Measurements from ENCODE around the gene ATP6V0D1.
"Not testable (repeated sequence)": the region's sequence is repeated elsewhere in the genome, so short reads cannot be mapped to it uniquely, and the experiment has no call there.

Gene ATP6V0D1

DNA sequence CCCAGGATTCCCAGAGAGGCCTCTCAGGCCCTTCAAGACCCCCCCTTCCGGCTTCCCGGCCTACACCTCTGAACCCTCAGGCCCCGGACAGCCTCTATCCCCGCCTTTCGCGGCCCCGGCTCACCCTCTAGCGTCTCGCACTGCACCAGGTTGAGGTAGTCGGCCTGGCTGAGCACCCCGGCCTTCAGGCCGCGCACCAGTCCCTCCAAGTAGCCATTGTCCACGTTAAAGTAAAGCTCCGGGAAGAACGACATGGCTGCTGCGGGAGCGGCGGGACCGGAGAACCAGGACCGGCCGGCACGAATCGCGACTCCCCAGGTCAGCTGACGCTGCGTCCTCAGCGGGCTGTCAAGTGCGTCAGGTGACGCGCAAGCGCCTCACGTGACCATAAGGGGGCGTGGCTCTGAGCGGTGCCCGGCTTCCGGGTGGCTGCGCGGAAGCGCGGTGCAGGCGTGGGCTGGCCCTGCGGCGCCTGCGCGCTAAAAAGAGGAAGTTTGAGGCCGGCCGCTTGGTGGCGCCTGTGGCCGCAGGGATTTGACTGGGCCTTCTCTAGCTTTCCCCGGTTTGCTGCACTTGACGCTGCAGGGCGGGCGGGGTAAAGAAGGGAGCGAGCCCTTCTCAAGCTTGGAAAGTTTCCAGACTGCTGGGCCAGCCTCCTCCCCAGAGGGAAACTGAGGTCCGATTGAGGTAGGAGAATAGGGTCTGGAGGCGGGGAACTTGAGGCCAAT, at the start of gene ATP6V0D1:
TSS of gene ATP6V0D1 (minus strand) at position 325 of the 728 bp plus-strand sequence. CDS start at position 254, 71 bp downstream.
- DNase-seq (ENCODE audit: low read depth in 3 of 3): peak; percentile 96 to 99 (median 99)

DNA sequence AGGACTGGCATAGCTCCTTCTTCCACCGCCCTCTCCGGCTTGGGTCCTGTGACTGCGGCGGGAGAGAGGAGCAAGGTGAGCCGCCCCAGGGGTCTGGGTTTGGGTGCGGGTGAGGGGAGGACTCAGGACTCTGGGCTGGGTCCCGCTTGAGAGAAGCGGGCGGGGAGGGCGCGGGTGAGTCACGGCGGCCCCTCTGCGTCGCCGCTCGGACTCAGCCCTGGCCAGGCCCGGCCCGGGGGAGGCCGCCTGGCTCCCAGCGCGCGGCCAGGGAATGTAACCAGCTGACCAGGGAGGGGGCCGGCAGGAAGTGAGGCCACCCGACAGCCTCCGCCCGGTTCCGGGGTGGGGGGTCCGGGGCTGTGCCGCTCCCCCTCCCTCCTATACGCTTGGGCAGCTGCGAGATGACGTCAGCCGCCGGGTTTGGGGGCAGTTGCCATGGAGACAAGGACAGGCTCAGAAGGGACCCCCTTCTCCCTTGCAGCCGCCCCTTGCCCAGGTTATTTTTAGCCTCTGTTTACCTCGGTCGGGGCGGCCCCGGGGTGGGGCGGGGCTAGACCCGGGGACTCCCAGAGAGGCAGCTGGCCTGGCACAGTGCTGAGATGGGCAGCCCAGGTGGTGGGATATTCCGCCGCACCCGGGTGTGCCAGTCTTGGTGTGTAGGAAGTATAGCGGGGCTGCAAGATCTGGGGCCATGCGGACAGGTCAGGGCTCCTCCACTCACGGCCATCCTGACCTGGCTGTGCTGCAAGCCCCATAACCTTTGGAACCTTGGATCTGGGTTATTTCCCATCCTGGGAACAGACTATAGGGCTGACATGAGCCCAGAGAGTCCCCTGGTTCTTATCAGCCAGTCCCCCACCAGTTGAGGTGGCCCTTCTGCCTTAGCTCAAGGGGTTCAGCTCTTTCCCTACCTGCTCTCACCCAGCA, 49.3 kb upstream of the ATP6V0D1 start:
- DNase-seq (ENCODE audit: low read depth in 3 of 3): no peak

DNA sequence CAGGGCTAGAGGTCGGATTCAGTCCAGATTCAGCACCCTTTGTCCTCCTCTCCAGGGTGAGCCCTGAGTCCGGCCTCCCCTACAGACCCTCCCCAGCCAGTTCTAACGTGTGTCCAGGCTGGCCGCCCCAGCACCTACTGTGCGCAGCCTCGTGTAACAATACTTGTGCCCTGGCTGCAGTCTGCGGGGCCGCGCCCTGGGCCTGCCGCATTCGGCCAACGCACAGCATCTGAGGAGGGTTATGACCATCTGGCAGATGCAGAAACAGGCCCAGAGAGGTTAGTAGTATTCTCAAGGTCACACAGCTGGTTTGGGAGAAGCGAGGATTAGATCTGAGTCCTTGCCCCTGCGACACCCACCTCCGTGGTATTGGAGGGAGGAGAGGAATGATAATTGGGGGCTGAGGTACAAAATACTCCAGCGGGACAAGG, 48.6 kb upstream of the ATP6V0D1 start:
- no peak for DNase-seq (ENCODE audit: low read depth in 3 of 3)

DNA sequence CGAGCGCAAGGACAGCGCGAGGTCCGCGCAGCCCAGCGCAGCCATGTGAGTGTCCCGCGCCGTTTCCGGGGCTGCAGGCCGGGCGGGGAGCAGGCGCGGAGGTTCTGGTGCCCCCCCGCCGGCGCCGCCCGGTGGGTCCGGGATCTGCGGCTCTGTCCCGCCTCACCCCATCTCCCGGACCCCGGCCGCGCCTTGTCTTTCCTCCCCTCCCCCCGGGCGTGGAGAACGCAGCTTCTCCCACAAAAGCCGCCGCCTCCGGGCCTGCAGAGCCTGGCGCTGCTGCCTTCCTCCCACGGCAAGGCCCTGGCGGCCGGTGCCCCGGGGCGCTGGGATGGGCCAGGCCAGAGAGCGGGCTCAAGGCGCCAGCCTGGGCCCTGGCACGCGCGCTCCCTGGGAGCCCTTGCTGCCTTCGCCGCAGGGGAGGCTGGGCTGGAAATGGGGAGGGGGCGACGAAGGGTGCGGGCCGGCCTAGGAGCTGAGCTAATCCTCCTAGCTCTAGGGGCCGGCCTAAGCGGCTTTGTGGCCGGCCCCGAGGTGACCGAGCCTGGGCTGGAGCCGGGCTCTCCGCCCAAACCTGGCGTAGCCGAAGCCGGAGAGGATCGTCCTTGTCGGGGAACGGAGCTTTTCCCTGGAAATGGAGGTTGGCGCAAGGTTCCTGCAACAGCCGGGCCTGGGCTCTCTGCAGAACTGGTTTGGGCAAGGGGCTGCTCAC, 48.1 kb upstream of the ATP6V0D1 start:
- no peak for DNase-seq (ENCODE audit: low read depth in 3 of 3)

DNA sequence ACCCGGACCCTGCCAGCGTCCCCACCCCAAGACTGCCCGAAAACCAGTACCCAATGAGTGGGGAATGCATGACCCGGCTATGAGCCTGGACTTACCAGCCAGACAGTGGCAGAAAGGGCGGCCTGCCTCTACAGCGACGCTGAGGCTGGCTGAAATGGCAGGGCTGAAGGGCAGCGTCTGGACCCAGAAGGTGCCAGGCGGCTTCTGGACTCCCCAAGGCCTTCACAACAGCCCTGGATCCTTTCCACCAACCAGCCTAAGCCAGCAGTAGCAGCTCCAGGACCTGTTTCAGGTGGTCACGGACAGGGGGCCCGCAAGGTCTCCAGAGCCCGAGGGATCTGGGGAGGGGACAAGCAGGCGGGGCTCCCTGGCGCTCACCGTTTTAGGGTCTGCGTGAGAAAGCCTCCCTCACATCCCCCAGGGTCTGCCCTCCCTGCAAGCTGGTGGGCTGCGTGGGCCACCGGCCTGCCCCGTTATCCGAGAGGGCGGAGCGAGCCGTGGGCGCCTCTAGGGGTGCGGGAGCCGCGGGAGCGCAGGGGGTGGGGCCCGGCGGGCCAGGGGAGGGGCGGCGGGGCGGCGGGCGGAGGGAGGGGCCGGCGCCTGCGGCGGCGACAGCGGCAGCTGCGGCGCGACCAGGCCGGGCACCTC, 47.4 kb upstream of the ATP6V0D1 start, which contains the start of gene RIPOR1:
TSS of gene RIPOR1 (plus strand) at position 608 of the 648 bp plus-strand sequence. CDS start 9,618 bp downstream, outside the sequence.
- no peak for DNase-seq (ENCODE audit: low read depth in 3 of 3)

DNA sequence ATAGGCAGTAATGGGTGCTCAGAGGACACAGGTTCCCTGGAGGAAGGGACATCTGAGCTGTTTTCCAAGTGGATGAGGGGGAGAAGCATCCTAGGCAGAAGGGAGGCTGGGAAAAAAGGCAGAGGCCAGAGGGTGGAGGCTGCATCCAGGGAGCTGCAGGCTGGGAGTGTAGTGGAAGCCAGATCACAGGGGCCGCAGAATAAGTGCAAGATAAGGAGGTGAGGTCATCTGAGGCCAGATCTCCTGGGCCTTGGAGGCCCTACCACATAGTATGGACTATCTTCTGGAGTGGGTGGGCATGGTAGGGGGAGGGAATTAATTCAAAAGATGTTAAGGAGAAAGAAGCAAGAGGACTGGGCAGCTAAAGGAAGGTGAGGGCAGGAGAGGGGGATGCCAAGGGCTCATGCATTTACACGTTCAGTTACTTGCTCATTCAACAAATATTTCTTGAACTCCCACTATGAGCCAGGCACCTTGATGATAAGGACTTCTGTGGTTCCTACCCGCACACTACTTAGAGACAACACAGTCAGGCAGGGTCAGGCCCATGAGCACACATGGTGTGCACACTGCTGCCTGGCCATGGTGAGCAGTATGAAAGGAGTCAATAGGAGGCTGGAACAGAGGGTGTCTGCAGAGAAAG, 45.3 kb upstream of the ATP6V0D1 start:
- no peak for DNase-seq (ENCODE audit: low read depth in 3 of 3)

DNA sequence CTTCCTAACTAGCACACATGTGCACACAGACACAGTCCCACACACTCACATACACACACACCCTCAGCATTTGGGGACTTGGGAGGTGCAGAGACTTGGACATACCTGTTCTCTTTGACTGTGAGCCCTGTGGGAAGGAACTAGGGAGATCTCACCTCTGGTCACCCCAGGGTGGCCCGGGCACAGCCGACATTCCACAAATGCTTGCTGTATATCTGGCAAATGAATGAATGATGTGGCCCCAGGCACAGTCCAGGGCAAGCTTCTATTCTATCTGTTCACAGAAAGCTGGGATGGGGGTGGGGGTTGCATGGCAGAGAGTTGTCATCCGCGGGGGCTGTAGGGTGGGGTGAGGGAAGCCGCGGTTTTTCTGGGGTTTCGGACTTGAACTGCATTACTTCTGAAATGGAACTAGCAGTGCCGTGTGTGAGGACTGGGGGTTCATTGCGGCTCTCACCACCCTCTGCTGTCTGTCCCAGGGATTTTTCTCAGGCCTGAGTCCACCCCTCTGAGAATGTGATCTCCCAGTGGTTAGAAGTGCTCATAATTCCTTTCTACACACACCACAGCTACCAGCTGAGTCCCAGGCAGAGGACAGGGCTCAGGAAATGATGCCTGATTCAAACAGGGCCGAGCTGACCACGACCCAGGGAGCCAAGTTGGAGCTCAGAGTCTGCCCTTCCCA, 44.4 kb upstream of the ATP6V0D1 start:
- no peak for DNase-seq (ENCODE audit: low read depth in 3 of 3)

DNA sequence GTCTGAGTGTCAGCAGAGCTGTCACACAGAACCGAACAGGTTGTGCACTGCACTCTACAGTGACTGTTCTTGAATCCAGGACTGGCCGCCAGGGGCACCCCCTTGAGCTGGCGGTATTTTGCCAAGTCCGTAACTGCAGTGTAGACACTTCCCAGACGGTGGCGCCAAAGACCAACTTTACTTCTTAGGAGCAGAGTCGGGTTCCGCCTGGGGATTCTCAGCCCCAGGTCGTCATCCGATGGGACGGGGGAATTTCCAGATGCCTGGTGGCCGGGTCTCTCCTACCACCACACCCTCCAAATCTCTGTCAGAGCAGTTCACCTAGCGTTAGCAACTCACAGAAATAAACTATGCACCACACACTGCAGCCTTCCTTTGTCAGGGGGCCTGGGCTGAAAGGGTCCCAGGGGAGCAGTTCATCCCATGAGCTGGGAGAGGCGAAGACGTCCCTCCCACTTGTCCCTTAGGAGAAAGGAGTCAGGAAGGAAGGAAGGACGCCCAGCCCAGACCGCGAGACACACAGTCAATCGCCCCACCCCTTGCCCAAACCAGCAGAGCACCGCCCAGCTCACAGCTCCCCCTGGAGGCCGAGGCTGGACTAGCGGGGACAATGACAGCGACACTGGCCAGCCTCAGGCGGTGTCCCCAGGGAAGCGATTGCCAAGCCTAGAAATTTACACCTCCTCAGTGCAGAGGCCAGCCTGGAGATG, 40.3 kb upstream of the ATP6V0D1 start:
- DNase-seq (ENCODE audit: low read depth in 3 of 3): peak; percentile 95 to 98 (median 97)

DNA sequence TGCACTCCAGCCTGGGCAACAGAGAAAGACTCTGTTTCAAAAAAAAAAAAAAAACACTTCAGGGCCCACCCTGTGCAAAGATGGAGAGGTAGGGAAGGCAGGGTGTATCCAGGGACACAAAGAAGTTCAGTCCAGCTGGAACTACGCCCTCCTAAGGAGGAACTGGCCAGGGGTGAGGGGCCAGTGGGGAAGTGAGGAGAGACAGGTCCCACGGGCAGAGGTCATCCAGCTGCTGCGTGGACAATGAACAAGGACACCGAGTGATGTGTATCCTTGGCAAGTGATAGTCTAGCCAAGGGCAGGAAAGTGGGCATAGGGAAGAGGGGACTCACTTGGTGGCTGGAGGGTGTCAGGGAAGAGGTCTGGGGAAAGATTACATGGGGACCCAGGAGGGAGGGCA, 38.3 kb upstream of the ATP6V0D1 start:
- DNase-seq (ENCODE audit: low read depth in 3 of 3): no peak

DNA sequence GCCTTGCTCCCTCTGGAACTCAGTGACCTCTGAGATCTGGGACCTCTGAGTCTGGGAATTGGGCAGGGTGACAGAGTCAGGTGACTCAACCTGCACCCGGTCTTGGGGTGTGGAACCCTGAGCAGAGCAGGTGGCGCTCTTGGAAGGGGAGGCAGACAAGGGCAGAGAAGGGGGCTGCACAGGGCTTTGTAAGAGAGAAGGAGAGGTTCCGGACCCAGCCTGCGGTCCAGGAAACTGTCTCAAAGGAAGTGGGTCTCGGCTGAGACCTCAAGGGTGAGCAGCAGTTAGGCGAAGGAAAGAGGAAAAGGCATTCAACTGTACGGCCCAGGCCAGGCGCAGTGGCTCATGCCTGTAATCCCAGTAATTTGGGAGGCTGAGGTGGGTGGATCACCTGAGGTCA, 37.7 kb upstream of the ATP6V0D1 start:
- DNase-seq (ENCODE audit: low read depth in 3 of 3): no peak

DNA sequence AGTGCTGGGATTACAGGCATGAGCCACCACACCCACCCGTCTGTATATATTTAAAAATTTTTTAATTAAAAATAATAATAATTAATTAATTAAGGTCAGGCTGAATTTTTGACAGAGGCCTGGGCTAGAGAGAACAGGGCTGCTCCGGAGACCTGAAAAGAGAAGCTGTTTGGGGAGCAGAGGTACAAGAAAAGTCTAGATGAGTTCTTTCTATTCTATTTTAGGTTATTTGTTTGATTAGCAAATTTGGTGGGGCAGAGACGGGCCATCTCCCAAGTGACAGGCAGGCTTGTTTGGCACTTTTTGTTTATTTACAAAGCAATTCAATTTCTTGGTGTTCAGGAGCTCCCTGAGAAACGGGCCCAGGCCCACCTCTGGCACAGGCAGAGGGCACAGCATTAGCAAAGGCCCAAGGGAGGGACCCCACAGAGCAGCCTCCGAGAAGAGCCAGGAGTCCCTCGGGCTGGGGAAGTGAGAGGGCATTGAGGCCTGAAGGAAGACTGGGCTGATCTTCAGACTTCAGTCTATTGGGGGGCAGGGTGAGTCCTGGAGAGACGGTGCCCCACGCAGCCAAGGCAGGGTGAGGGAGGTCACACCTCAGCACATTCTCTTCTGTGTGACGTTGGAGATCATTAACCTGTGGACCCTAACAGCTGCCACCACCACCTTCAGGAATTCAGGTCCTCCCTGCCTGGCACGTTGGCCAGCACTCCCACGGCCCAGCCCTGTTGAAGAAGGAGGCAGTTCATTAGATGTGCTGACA, 36.9 kb upstream of the ATP6V0D1 start:
- DNase-seq (ENCODE audit: low read depth in 3 of 3): no peak

DNA sequence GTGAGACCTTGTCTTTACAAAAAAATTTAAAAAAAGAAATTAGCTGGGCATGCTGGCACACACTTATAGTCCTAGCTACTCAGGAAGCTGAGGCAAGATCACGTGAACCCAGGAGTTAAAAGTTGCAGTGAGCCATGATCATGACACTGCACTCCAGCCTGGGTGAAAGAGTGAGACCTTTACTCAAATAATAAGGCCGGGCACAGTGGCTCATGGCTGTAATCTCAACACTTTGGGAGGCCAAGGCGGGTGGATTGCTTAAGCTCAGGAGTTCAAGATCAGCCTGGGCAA, 36.1 kb upstream of the ATP6V0D1 start:
- DNase-seq (ENCODE audit: low read depth in 3 of 3): no peak

DNA sequence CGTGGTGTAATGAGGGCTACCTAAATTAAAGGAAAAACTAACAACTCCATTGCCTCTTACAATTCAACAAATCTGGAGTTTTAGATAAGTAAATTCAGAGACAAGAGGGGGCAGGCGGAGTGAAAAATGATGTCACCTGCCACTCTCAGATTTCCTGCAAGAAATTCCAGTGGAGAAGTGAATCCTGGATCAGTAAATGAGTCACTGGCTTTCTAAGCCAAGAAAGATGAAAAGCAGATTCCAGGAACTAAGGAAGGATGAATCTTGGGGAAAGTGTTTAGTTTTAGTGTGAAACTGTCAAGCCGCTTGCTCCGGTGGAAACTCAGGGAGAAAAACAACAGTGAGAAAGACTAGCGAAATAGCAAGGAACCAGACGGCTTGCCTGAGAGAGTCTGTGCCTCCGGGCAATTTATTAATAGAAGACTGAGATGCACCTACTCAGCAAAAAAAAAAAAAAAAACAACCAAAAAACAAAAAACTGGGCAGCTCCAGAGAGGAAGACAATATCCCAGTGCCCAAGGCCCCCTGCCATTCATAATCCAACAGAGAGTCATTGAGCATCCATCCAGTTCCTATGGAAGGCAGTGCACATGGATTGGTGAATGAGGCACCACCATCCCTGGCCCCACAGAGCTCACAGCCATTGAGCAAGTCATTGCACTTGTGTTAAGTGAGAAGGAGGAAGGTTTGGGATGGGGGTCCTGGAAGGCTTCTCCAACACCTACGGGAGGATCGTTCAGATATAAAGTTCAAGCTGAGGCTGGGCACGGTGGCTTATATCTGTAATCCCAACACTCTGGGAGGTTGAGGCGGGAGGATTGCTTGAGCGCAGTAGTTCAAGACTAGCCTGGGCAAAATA, 35.6 kb upstream of the ATP6V0D1 start:
- DNase-seq (ENCODE audit: low read depth in 3 of 3): no peak

DNA sequence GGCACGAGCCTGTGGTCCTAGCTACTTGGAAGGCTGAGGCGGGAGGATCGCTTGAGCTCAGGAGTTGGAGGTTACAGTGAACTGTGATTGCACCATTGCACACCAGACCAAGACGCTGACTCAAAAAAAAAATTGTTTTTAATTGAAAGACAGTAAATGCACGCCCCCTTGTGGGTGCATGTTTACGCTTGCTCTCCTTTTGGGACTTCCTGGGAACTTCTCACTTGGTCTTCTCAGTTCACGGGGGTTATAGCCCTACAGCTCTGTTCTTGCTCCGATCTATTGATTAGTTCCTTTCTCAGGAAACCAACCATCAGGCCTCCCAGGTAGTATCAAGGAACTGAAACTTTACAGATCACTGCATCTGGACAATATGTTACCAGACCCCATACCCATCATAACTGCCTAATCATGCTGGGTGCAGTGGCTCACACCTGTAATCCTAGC, 33.4 kb upstream of the ATP6V0D1 start:
- DNase-seq (ENCODE audit: low read depth in 3 of 3): peak; percentile 58 to 75 (median 72)

DNA sequence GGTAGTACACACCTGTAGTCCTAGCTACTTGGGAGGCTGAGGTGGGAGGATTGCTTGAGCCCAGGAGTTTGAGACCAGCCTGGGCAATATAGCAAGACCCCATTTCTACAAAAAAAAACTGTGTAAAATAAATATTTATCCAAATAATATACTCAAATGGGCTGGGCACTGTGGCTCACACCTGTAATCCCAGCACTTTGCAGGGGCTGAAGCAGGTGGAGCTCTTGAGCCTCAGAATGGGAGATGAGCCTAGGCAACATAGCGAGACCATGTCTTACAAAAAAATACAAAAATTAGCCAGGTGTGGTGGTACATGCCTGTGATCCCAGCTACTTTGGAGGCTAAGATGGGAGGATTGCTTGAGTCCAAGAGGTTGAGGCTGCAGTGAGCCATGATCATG, 32.9 kb upstream of the ATP6V0D1 start:
- DNase-seq (ENCODE audit: low read depth in 3 of 3): not testable (repeated sequence)

DNA sequence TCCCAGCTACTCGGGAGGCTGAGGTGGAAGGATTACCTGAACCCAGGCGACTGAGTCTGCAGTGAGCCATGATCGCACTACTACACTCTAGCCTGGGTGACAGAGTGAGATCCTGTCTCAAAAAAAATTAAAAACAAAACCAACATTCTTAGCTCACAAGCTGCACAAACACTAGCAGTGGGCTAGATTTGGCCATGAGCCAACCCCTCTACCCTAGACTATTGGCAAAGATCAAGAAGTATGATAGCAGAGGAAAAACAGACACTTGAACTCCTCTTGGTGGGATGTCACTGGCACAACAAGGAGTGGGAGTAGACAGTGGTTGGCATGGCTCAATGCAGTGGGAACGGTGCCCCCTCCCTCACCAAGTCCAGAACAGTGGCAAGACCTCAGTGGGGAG, 28.1 kb upstream of the ATP6V0D1 start:
- DNase-seq (ENCODE audit: low read depth in 3 of 3): no peak

DNA sequence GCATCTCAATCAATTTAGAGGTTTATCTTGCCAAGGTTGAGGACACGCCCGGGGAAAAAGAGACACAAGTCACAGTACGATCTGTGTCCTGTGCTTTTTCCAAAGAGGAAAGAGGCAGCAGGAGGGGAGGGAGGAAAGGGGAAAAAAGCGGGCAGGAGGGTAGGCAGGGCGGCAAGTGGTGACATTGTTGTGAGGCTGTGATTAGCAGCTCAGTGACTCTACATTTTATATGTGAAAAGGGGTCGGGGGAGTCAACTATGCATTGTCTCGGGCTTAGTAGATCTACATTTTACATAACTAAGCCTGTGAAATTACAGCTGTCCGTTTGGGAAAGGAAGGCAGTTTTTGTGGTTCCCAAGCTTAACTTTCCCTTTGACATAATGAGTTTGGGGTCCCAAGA, 25.5 kb upstream of the ATP6V0D1 start:
- no peak for DNase-seq (ENCODE audit: low read depth in 3 of 3)
